ENCODE data around the gene CADM3. TPM values are rescaled to one million over a fixed set of nuclear protein-coding genes. Genes with fewer than 3 reads are reported as not detected.

CADM3 gene
- total and polyA plus RNA-seq, 2 donors (not counting 3 experiments of a cell fraction or from before 2014, with no cell fraction given) = 2.7 to 6.0 TPM

GRCh38 chr1:159196543-159196942, 25.1 kb downstream of the CADM3 start:
- H3K9ac ChIP-seq (replicated peaks; ENCODE audit: extremely low read depth, insufficient read depth, low read length) = no peak overlapping the region
- H3K27me3 ChIP-seq (ENCODE audit: control insufficient read depth in 2 of 2, insufficient read depth in 2 of 2, low read length in 2 of 2) = peaks cover 0 to 2% of the 10 kb centered on the region in 2 experiments
- no peak overlapping the region for H3K4me3 ChIP-seq (replicated peaks in 1 of 3; ENCODE audit: insufficient read depth in 1 of 3, low read depth in 1 of 3, low read length in 3 of 3)
- CTCF ChIA-PET = interaction anchor here (0.7 to 3.9 kb wide), 16 partner anchors 8 to 811 kb away, joined by 3 to 40 read pairs (median 6); partner anchors contain the start of gene DUSP23
- no peaks in the 10 kb centered on the region for H3K36me3 ChIP-seq (ENCODE audit: control insufficient read depth in 2 of 2, extremely low read depth in 1 of 2, insufficient read depth in 2 of 2, low read length in 2 of 2)
- H3K9me3 ChIP-seq (replicated peaks; ENCODE audit: control insufficient read depth, insufficient read depth, low read length) = no peaks in the 10 kb centered on the region
- TF ChIP-seq GATA2 (IDR thresholded peaks at IDR 0.05; ENCODE audit: insufficient read depth, insufficient read length, low read depth, low read length) (no peak), CTCF (IDR thresholded peaks at IDR 0.05; ENCODE audit: extremely low read depth in 1 of 2, insufficient read depth in 1 of 2, low read depth in 1 of 2, low read length in 2 of 2) (peak in 1 of 2 donors; percentile 22)
- no peak overlapping the region for H2AFZ ChIP-seq (ENCODE audit: low read depth, low read length)
- no peak for DNase-seq (ENCODE audit: low read depth, low spot score)
- no peaks in the 10 kb centered on the region for H3K79me2 ChIP-seq (ENCODE audit: control insufficient read depth, insufficient read depth, low read length)
- dilution Hi-C loops (cut with MboI; ENCODE audit: extremely low pct_ligation_motif_present, low sequenced_read_pairs) (no loop called here), intact Hi-C loops (cut with micrococcal nuclease) (no loop called here)
- H4K20me1 ChIP-seq (replicated peaks; ENCODE audit: control insufficient read depth, extremely low read depth, insufficient read depth, low read length) = no peaks in the 10 kb centered on the region
- POLR2A ChIA-PET = no interaction called here
- FAIRE-seq = no peak
- no TSS peak for BruUV-seq (replicated peaks)
- H3K27ac ChIP-seq (ENCODE audit: insufficient read depth, low read depth, low read length) = no peak overlapping the region
- no peaks in the 10 kb centered on the region for H3K9me1 ChIP-seq (replicated peaks; ENCODE audit: control insufficient read depth, extremely low read depth, insufficient read depth, low read length)
- H3K4me2 ChIP-seq (ENCODE audit: insufficient read depth, low read length) = no peak overlapping the region
- no peaks in the 10 kb centered on the region for H3K4me1 ChIP-seq (ENCODE audit: control insufficient read depth, extremely low read depth, insufficient read depth, low read length)

GRCh38 chr1:159197561-159198557, 26.4 kb downstream of the CADM3 start:
- dilution Hi-C loops (cut with MboI; ENCODE audit: extremely low pct_ligation_motif_present, low sequenced_read_pairs) = no loop called here
- no peaks in the 10 kb centered on the region for H3K9me3 ChIP-seq (replicated peaks; ENCODE audit: control insufficient read depth, insufficient read depth, low read length)
- no peaks in the 10 kb centered on the region for H3K27me3 ChIP-seq (ENCODE audit: control insufficient read depth in 2 of 2, insufficient read depth in 2 of 2, low read length in 2 of 2)
- H4K20me1 ChIP-seq (replicated peaks; ENCODE audit: control insufficient read depth, extremely low read depth, insufficient read depth, low read length) = no peaks in the 10 kb centered on the region
- FAIRE-seq = peak; percentile 88
- intact Hi-C loops (cut with micrococcal nuclease) = loop anchor here (1.0 kb wide), 3 partner anchors 13 to 66 kb away; no protein-coding TSS in a partner anchor
- no peak overlapping the region for H3K9ac ChIP-seq (replicated peaks; ENCODE audit: extremely low read depth, insufficient read depth, low read length)
- peak; percentile 81 for DNase-seq (ENCODE audit: low read depth, low spot score)
- no peaks in the 10 kb centered on the region for H3K4me1 ChIP-seq (ENCODE audit: control insufficient read depth, extremely low read depth, insufficient read depth, low read length)
- TF ChIP-seq POLR2A (IDR thresholded peaks at IDR 0.05; ENCODE audit: low read depth, low read length) = no peak
- peak; percentile 85 to 87 for TF ChIP-seq CTCF (IDR thresholded peaks at IDR 0.05; ENCODE audit: extremely low read depth in 1 of 2, insufficient read depth in 1 of 2, low read depth in 1 of 2, low read length in 2 of 2)
- no peak overlapping the region for H3K4me3 ChIP-seq (replicated peaks in 1 of 3; ENCODE audit: insufficient read depth in 1 of 3, low read depth in 1 of 3, low read length in 3 of 3)
- H2AFZ ChIP-seq (ENCODE audit: low read depth, low read length) = no peak overlapping the region
- H3K36me3 ChIP-seq (ENCODE audit: control insufficient read depth in 2 of 2, extremely low read depth in 1 of 2, insufficient read depth in 2 of 2, low read length in 2 of 2) = no peaks in the 10 kb centered on the region
- ChIA-PET CTCF (interaction anchor here (0.5 to 3.9 kb wide), 55 partner anchors 8 to 1190 kb away, joined by 3 to 49 read pairs (median 5); partner anchors contain the start of gene DUSP23), POLR2A (no interaction called here)
- H3K79me2 ChIP-seq (ENCODE audit: control insufficient read depth, insufficient read depth, low read length) = no peaks in the 10 kb centered on the region
- H3K4me2 ChIP-seq (ENCODE audit: insufficient read depth, low read length) = no peak overlapping the region
- no TSS peak for BruUV-seq (replicated peaks)
- H3K9me1 ChIP-seq (replicated peaks; ENCODE audit: control insufficient read depth, extremely low read depth, insufficient read depth, low read length) = no peaks in the 10 kb centered on the region
- H3K27ac ChIP-seq (ENCODE audit: insufficient read depth, low read depth, low read length) = no peak overlapping the region
